ENCODE data around the gene NPRL2. TPM values are rescaled to one million over a fixed set of nuclear protein-coding genes. Genes with fewer than 3 reads are reported as not detected.

Gene NPRL2
- total and polyA plus RNA-seq, 9 of the 15 experiments (the other 6 are each of a cell fraction or from before 2014, with no cell fraction given): 17.4 to 40.4 (median 24.4) TPM

- TF ChIP-seq MYC (IDR thresholded peaks at IDR 0.05; ENCODE audit: low read depth, low read length) (peak; percentile 54; the same call in 1 of the 2 replicates), MYC (CRISPR knock-in tag; IDR thresholded peaks at IDR 0.05; ENCODE audit: borderline replicate concordance, low read depth) (no peak), RERE (CRISPR knock-in tag; IDR thresholded peaks at IDR 0.05; ENCODE audit: borderline replicate concordance) (no peak), ZC3H8 (IDR thresholded peaks at IDR 0.05) (no peak), FOXM1 (IDR thresholded peaks at IDR 0.05; ENCODE audit: low read depth) (no peak), FOXM1 (CRISPR knock-in tag; IDR thresholded peaks at IDR 0.05; ENCODE audit: low read depth) (no peak), CBFB (CRISPR knock-in tag; IDR thresholded peaks at IDR 0.05) (peak; percentile 60; the same call in 1 of the 2 replicates), PRDM10 (IDR thresholded peaks at IDR 0.05; ENCODE audit: partially characterized antibody) (peak; percentile 51), SIN3B (IDR thresholded peaks at IDR 0.05; ENCODE audit: low read depth) (no peak), ZBTB43 (CRISPR knock-in tag; IDR thresholded peaks at IDR 0.05) (no peak), POLR3G (IDR thresholded peaks at IDR 0.05; ENCODE audit: extremely low read depth, insufficient read length, insufficient replicate concordance) (no peak), ZNF24 (IDR thresholded peaks at IDR 0.05) (no peak), JUND (IDR thresholded peaks at IDR 0.05; ENCODE audit: borderline replicate concordance, low read depth, low read length) (peak; percentile 46; the same call in 1 of the 2 replicates), JUND (tag; IDR thresholded peaks at IDR 0.05; ENCODE audit: borderline replicate concordance, low read depth, low read length) (peak; percentile 34; the same call in 1 of the 3 replicates), PTRF (tag; IDR thresholded peaks at IDR 0.05) (no peak), NR2C1 (IDR thresholded peaks at IDR 0.05) (peak; percentile 74; the same call in 1 of the 2 replicates), NR2C1 (tag; IDR thresholded peaks at IDR 0.05) (peak; percentile 93), ESRRA (IDR thresholded peaks at IDR 0.05; ENCODE audit: borderline replicate concordance, low read depth) (peak; percentile 77; the same call in 1 of the 2 replicates)
These were observed 8.6 kb upstream of the NPRL2 start, which contains the start of gene TMEM115 (continued) for GRCh38 chr3:50358911-50359759.

Data from K562 (cell line).